Prostate gland (tissue), 2 donors: ENCODE measurements around the gene AOPEP. TPM values are rescaled to one million over a fixed set of nuclear protein-coding genes. Genes with fewer than 3 reads are reported as not detected.

ENCODE experiments used
- DNase-seq: peaks from one replicate; pipeline ENCODE4 v3.0.0-alpha.2; 2019; ENCODE audit warnings: low spot score
- H3K27ac ChIP-seq, 2 donors: fragments of 200-600 bp; sonication (generic); 2 replicates each; pipeline ENCODE4 v1.5.1; 2017 to 2019
- H3K27me3 ChIP-seq: fragments of 200-600 bp; sonication (generic); replicated peaks from 2 replicates; pipeline ENCODE4 v1.5.1; 2019; ENCODE audit not compliant: insufficient read depth
- H3K36me3 ChIP-seq, 2 donors: fragments of 200-600 bp; sonication (generic); 1 replicate in 1 of 2; 2 replicates in 1 of 2; pipeline versions ENCODE4 v1.5.1 to v1.8.1; 2017 to 2019
- H3K4me1 ChIP-seq: fragments of 200-600 bp; sonication (generic); replicated peaks from 2 replicates; pipeline ENCODE4 v1.5.1; 2019
- H3K4me3 ChIP-seq, 2 donors: fragments of 200-600 bp; sonication (generic); 2 replicates each; pipeline ENCODE4 v1.5.1; 2017 to 2019
- H3K9me3 ChIP-seq: fragments of 200-600 bp; sonication (generic); 2 replicates; pipeline ENCODE4 v1.5.1; 2017
- CTCF ChIP-seq, 4 experiments: fragments of 200-600 bp in 2 of 4; fragments of 450-650 bp in 2 of 4; sonication (generic) in 2 of 4; IDR thresholded peaks; 1 replicate in 3 of 4; 2 replicates in 1 of 4; pipeline ENCODE4 v1.5.1; 2016 to 2019; ENCODE audit warnings: antibody characterized with exemption in 4 of 4, mild to moderate bottlenecking in 2 of 4, moderate library complexity in 2 of 4
- POLR2A ChIP-seq: fragments of 450-650 bp; IDR thresholded peaks from one replicate; pipeline ENCODE4 v1.6.1; 2016; ENCODE audit warnings: antibody characterized with exemption, mild to moderate bottlenecking
- POLR2AphosphoS5 ChIP-seq: sonication (generic); formaldehyde crosslinking; IDR thresholded peaks from one replicate; pipeline ENCODE4 v1.6.1; 2017; ENCODE audit warnings: antibody characterized with exemption
- WGBS: methylation state at CpG from one replicate; pipeline ENCODE4 v1.1.5; 2018; 5-methylcytosine and 5-hydroxymethylcytosine counted together
- intact Hi-C: fragments of 100-400 bp; cut with DNase I; formaldehyde crosslinking; loops from one replicate; pipeline ENCODE4 v1.14.2; 2022
- total RNA-seq, 2 donors: library from RNA; depleted of rRNA; stranded (reverse); fragments of >200 nt; gene quantifications; one replicate each; pipeline ENCODE4 v1.1.0, GENCODE V29; 2016

The AOPEP gene
- total RNA-seq, 2 donors from 2014 or later: 107 to 188 TPM

DNA sequence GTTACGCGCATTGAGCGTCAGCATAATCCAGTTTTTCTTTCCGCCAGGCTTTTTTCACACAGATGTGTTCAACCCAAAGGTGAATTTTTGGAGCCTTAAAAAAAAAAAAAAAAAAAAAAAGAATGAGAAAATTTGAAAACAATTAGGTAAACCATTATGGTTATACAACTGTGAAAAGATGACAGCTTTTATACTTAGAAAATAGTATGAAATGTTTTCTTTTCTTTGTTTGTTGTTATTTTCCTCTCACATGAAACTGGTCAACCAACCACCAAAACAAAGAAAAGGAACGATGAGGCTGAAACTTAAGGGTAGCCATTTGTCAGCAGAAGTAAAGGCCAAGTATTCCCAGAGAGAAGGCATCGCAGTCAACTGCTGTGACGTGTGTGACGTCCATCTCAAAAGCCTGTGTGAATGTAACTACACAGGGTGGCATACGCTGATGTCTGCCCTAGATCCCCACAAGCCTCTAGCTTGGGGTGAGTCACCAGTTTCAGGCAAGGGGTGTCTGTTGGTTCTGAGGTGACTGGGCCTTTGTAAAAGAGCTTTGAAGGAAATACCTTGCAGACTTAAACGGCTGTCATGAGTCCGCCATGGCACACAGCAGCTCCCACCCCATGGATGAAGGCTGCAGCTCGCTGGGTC is 182.9 kb downstream of the AOPEP start:
- no peaks in the 10 kb centered on the region for H3K36me3 ChIP-seq
- no peaks in the 10 kb centered on the region for H3K9me3 ChIP-seq

GRCh38 chr9:94909965-94910730 is 183.6 kb downstream of the AOPEP start:
- Histone ChIP-seq H3K27ac (no peak overlapping the region), H3K27me3 (no peaks in the 10 kb centered on the region), H3K4me1 (peaks cover 13% of the 10 kb centered on the region), H3K9me3 (no peaks in the 10 kb centered on the region), H3K36me3 (no peaks in the 10 kb centered on the region), H3K4me3 (no peak overlapping the region)
- intact Hi-C loops: loop anchor here (5.0 kb wide), 1 partner anchor 33 kb away; no protein-coding TSS in a partner anchor
- WGBS: 95% methylated on average over 20 of the region's 20 CpGs
- TF ChIP-seq POLR2AphosphoS5: no peak
- no peak for TF ChIP-seq CTCF (IDR thresholded peaks at IDR 0.05)
- no peak for TF ChIP-seq POLR2A
- no peak for DNase-seq

More for the DNA sequence above, 182.9 kb downstream of the AOPEP start:
- intact Hi-C loops: no loop called here
- peaks cover 7% of the 10 kb centered on the region for H3K4me1 ChIP-seq
- no peak overlapping the region for H3K4me3 ChIP-seq
- no peak overlapping the region for H3K27ac ChIP-seq
- TF ChIP-seq POLR2AphosphoS5: no peak
- TF ChIP-seq POLR2A: no peak
- TF ChIP-seq CTCF (IDR thresholded peaks at IDR 0.05): no peak
- 91% methylated on average over 12 of the region's 12 CpGs for WGBS
- no peaks in the 10 kb centered on the region for H3K27me3 ChIP-seq
- DNase-seq: no peak

- no peaks in the 10 kb centered on the region for H3K9me3 ChIP-seq
- intact Hi-C loops: loop anchor here (5.0 kb wide), 1 partner anchor 34 kb away; no protein-coding TSS in a partner anchor
- H3K36me3 ChIP-seq: no peaks in the 10 kb centered on the region
- H3K27ac ChIP-seq: no peak overlapping the region
- TF ChIP-seq POLR2A: no peak
- H3K27me3 ChIP-seq: no peaks in the 10 kb centered on the region
- H3K4me3 ChIP-seq: no peak overlapping the region
- peaks cover 21% of the 10 kb centered on the region for H3K4me1 ChIP-seq
- WGBS: 92% methylated on average over 3 of the region's 3 CpGs
- no peak for DNase-seq
Observed at GRCh38 chr9:94911211-94911610, 184.7 kb downstream of the AOPEP start.

GRCh38 chr9:94911986-94912635 is 185.6 kb downstream of the AOPEP start:
- H3K27ac ChIP-seq: no peak overlapping the region
- intact Hi-C loops: loop anchor here (5.0 kb wide), 1 partner anchor 35 kb away; no protein-coding TSS in a partner anchor
- no peak for DNase-seq
- H3K27me3 ChIP-seq: no peaks in the 10 kb centered on the region
- H3K9me3 ChIP-seq: no peaks in the 10 kb centered on the region
- no peak overlapping the region for H3K4me3 ChIP-seq
- peaks cover 25% of the 10 kb centered on the region for H3K4me1 ChIP-seq
- H3K36me3 ChIP-seq: no peaks in the 10 kb centered on the region
- WGBS: 88% methylated on average over 11 of the region's 11 CpGs
- TF ChIP-seq POLR2AphosphoS5: no peak
- no peak for TF ChIP-seq CTCF (IDR thresholded peaks at IDR 0.05)

DNA sequence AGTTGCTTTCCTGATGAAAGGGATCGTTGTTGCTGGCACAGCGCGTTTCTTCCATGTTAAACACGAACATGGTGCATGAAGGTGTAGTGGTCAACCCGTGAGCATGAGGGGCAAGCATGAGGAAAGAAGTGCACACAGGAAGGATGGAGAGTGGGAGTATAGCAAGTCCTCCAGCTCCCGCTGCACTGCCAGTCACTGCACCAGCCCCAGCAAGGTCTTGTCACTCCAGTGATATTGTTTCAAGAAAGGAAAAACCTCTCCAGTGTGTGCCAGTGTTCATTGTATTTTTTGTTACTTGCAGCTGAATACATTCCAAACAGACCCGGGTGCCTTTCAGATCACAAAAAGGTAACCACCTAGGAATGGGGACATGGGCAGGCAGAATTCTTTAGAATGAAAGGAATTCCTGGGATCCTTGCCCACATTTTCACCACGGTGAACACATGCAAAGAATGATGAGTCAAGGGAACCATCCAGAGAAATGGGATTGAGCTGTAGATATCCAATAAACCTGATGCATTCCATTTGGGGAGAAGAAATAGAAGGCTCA is 186.3 kb downstream of the AOPEP start:
- Histone ChIP-seq H3K9me3 (no peaks in the 10 kb centered on the region), H3K4me1 (peaks cover 26% of the 10 kb centered on the region), H3K27ac (peak overlapping the region in 1 of 2 donors; percentile 72), H3K4me3 (no peak overlapping the region), H3K27me3 (no peaks in the 10 kb centered on the region), H3K36me3 (no peaks in the 10 kb centered on the region)
- intact Hi-C loops: loop anchor here (5.0 kb wide), 1 partner anchor 35 kb away; no protein-coding TSS in a partner anchor
- DNase-seq: no peak
- 71% methylated on average over 8 of the region's 8 CpGs for WGBS
- TF ChIP-seq CTCF (IDR thresholded peaks at IDR 0.05) (no peak), POLR2AphosphoS5 (peak; percentile 35), POLR2A (no peak)
